Cerebellar nuclear complex (tissue), 1 donor: ENCODE results near the gene CD48.
"Not testable (repeated sequence)": the region's sequence is repeated elsewhere in the genome, so short reads cannot be mapped to it uniquely, and the experiment has no call there.

ENCODE experiments used
- DNase-seq, 2 experiments: peaks; one replicate each; lab custom pipeline; 2025; lab: John Stamatoyannopoulos, UW

Gene CD48

DNA sequence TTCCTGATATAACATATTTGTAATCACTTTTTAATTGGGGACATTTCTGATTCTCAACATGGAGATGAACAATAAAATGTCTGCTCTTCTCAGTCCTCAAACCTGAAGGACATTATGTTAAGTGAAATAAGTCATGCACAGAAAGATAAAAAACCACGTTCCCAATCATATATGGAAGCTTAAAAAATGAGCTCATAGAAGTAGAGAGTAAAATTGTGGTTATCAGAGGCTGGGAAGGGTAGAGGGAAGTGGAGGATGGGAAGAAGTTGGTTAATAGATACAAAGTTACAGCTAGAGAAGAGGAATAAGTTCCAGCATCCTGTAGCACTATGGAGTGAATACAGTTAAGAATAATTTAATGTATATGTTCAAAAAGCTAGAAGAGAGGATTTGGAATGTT lies 1.5 kb upstream of the CD48 start:
- no peak for DNase-seq

DNA sequence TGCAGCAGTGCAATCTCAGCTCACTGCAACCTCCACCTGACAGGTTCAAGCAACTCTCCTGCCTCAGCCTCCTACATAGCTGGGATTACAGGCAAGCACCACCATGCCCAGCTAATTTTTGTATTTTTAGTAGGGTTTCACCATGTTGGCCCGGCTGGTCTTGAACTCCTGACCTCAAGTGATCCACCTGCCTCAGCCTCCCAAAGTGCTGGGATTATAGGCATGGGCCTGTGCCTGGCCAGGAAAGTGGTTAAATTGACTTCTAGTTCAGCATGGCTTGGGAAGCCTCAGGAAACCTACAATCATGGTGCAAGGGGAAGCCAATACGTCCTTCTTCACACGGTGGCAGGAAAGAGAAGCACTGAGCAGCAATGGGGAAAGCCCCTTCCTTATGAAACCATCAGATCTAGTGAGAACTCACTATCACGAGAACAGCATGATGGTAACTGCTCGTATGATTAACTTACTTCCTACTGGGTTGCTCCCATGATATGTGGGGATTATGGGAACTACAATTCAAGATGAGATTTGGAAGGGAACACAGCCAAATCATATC lies 981 bp upstream of the CD48 start:
- not testable (repeated sequence) for DNase-seq

DNA sequence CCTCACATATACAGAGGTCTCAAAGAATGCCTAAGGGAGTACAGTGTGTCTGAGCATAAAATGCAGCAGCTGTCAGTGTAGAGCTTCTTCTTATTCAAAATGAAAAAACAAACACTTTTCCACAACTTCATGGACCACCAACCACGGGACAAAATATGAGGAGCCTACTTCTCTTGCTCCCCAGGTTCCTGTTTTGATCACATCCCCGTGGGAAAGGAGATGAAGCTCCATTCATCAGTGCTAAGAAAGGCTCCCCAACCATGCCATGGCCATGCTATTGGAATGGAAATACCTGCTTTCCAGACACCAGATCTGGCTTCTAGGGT lies 383 bp downstream of the CD48 start:
- no peak for DNase-seq

DNA sequence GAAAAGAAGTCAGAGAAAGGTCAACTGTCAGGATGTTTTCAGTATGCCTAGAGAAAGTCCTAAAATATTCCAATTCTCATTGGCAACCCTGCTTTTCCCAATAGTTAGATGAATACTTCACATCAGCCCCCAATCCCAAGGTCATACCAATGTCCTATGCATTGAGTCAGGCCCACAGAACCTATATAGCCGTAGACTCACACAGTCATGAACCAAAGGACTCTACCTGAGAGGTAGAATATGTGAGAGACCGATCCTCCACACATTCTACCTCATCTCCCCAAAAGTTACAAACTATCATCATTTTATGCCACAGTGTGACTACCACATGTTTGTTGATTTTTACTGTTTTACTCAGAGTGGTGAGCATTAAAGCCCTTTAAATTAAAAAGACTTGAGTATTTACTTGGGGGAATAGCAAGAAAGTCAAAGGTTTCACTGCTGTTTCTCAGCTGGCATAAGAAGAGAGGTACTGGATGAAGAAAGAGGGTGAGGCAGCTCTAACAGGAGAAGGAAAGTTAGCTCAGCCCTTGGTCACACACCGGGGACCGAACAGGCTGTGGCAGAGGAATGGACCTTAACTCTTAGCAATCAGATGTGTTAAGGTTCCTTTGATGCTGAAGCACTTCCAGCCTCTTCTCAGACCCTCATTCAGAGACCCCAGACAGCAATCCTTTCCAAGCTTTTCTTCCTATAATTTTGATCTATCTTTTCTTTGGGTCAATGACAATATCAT lies 937 bp downstream of the CD48 start:
- DNase-seq: no peak

DNA sequence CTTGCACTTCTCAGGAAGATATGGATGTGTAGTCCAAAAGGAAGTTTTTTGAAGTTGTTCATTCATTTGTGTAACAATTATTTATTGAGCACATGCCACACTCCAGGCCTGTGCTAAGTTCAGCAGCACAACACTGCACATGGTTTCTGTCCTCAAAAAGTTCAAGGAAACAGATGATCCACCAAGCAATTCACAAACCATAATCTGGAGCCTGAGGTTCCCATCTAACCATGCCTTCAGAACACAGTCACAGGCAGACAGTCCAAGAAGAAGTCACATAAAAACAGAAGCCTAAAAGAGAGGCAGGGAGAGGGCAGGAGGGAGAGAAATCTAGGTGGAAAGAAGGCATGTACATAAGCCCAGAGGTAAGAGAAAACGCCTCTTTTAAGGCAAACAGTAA lies 1.9 kb downstream of the CD48 start:
- DNase-seq: no peak

DNA sequence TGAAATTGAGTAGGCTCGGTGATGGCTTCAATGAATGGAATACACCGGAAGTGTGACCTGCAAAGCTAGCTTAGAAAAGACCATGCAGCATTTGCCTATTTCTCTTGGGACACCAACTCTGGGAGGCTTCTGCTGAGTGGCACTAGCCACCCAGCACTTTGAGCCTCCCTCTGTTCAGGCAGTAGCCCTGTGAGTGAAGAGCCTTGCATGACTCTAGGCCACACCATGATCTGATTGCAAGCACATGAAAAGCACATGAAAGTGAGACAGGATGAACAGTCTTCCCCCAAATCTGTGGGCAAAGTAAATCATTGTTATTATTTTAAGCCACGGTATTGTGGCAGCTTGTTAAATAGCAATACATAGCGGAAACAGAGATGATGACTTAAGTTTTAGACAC lies 2.8 kb downstream of the CD48 start:
- DNase-seq: no peak

DNA sequence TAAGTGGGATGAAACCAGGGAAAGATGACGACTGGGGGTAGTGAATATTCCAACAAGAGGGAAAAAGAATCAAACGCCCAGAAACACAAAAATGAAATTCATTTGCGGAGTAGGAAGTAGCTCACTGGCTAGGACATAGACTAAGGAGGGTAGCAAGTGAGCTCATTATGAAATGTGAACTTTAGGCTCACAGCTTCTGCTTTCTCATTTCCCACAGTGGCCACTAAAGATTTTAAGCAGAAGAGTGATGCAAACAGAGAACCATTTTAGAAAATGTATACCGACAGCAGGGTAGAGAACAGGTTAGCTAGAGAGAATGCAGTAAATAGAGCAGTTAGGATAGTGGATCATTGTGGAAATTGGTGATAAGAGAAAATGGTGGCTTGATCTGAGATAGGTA lies 3.5 kb downstream of the CD48 start:
- DNase-seq: no peak

DNA sequence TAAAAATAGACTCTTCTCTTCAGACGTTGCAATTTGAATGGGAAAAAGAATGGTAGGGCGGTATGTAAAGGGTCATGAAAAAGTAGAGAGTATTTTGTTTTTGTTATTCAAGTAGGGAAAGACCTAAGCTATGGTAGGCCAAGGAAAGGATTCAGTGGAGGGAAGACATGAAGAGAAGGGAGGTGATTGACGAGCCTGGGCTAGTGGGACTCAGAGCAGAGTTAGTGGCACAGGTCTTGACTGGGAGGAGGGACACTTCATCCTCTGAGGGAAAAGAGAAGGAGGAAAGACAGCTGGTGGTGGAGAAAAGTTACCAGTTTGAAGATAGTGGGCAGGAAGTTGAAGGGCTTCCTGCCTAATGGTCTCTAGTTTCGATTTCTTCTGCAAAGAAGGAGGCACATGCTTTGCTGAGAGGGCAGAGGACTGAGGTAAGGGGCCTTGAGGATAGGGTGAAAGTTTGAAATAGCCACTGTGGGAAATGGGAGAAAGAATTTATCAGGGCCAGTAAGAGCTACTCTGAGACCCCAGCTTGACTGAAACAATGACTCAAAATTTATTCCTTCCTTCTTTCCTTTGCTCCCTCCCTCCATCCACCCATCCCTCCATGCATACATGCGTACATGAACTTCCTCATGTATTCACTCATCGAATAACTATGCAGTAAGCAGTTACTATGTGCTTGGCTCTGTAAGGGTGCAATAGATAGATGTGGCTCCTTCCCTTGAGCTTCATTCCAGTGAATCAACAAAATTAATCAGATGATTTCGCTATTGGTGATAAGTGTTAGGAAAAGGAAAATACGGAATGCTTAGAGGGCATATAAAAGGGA lies 4.2 kb downstream of the CD48 start:
- no peak for DNase-seq

DNA sequence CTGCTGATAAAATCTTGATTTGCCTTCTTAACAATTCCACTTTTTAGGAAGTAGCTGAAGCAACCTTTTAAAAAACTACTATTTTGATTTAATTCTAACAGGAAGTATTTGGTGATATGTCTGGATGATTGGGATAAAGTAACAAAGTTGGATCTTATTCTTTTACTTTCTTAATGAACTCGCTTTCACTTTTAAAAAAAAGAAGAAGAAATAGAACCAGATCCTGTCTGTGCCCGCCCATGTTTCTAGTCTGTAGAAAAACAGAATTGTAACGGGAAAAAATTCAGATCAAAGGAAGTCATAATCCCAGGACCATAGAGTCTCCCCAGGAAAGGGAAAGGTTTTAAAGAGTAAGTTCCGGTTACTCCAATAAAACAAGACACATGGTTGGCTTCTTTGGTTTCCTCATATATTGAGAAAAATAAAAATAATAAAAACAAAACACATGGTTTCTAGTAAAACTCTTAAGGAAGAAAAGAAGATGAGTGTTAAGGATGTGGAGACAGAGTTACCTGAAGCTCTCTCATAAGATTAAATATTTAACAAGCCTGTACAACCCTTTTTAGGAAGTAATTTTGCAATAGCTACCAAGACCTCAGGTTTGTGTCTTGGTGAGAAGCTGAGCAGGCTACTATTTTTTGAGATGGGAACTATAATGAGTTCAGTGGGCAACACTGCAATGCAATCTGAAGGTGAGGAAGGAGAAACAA lies 4.9 kb downstream of the CD48 start:
- DNase-seq: no peak

DNA sequence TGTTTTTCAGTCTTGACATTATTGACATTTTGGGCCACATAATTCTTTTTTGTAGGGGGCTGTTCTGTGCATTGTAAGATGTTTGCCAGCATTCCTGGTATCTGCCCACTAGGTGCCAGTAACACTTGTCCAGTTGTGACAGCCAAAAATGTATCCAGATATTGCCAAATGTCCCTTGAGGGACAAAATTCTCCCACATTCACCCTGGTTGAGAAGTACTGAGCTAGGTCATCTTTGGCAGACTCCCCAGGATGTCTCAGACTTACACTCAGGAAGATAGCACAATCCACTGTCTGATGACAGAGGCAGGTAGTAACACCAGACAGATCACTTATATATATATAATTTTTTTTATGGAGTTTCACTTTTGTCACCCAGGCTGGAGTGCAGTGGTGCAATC lies 5.9 kb downstream of the CD48 start:
- DNase-seq: no peak

DNA sequence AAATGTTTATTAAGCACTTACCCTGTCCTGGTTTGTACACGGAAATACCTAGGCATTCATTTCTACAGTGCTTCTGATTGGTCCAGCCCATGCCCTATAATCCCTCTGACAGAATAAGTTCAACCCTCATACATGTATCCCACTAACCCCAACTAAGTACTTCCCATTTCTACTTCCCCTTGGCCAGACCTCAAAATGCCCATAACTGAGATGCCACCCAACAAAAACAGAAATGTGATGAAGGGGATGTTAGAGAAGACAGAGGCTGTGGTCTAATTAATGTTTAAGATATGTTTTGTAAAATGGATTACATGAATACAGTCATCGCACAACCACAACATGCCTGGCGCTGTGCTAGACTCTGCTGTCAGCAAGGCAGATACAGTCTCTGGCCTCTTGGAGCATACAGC lies 6.4 kb downstream of the CD48 start:
- not testable (repeated sequence) for DNase-seq

DNA sequence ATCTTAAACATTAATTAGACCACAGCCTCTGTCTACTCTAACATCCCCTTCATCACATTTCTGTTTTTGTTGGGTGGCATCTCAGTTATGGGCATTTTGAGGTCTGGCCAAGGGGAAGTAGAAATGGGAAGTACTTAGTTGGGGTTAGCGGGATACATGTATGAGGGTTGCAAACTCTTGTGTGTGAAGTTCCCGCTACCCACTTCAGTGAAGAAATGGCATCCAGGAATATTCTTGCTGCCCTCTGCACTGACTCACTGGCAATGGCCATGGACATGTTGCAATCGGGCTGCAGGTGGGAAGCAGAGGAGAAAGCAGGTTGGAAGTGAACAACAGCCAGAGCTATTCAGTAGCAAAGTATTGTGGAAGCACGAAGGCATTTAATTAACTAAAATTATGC lies 7.4 kb downstream of the CD48 start:
- DNase-seq: no peak

DNA sequence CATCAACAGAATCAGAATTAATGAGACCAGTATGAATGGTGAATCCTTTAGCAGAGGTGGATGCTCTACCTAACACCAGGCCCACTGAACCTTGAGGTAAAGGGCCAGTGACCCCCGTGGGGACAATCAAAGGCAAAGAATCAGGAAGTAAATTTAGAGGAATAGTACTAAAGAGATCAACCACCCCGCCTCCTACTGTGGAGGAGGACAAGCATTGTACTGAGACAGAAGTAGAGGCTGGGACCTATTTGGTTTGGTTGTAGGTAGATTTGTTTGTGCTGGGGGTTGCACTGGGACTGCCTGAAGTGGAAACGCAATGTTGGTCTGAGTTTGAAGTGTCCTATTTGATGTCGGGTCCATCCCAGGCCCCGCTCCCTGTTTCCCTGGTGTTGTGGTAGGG lies 9.5 kb downstream of the CD48 start:
- DNase-seq: no peak

DNA sequence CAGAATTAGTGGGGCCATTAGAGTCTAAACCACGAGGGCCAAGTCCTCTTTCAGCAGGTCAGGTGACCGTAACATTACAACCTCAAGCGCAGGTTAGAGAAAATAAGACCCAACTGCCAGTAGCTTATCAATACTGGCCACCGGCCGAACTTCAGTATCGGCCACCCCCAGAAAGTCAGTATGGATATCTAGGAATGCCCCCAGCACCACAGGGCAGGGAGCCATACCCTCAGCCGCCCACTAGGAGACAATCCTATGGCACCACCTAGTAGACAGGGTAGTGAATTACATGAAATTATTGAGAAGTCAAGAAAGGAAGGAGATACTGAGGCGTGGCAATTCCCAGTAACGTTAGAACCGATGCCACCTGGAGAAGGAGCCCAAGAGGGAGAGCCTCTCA lies 19.2 kb downstream of the CD48 start:
- not testable (repeated sequence) for DNase-seq

DNA sequence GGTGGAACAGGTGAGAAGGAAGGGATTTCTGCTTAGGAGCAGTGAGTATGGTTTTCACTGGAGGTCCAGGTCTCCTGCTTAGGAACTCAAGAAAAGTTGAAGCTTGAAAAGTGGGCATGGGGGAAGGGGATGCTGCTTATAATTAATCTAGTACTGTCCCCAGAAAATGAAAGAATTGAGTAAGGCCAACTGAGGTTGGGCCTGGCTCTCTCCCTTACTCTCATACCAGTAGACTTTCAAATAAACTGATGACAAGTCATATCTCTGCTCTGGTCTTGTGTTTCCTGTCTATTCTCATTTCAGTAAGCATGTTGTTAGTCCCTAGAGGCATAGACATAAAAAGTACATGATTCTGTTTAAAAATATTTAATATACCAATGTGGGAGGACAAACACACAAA lies 26.4 kb downstream of the CD48 start:
- no peak for DNase-seq

DNA sequence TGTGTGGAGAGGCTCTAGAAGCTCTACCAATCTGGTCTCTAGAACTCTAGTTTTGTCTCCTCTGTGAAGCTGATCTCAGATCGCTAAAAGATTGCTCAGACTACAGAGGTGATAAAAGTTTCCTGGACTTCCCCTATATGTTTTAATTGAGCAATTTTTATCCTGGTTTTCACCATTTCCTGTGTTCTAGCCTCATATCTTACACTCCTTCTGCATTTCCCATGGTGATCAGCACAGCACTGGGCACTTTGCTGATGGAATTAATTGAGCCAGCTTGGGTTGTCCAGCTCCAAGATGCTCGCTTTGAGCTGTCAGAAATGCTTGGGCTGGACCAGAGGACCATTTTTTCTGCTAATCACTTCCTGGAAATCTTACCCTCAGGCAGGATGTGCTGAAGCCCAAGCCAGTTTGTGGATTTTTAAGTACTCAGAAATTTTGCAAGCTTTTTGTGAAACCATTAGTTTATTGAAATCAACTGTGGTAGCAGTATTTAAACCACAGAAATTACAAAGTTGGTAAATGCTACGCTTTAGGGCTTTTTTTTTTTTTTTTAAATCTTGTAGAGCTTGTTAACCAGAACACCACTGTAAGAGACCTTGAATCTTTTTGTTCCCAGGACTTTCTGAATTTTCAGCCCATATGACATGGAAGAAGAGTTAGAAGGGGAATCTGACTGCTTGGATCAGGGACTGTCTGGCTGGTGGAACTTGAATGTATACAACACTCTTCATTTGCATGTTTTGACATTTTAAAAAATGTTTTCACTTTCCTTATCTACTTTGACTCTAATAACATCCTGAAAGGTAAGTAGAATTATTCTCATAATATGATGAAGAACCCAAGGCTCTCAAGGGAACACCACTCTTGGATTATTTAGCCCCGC lies 28.4 kb downstream of the CD48 start:
- DNase-seq: no peak

DNA sequence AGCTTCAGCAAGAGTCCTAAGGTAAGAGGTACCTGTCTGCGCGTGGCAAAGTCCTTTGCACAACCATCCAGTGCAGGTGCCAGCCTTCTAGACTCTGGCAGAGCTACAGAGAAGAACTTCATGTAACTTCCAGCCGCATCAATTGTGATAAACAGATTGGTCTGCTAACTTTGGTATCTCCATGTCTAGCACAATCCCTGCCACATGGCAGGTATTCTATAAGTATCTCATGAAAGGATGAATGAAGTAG lies 29.8 kb downstream of the CD48 start:
- no peak for DNase-seq

DNA sequence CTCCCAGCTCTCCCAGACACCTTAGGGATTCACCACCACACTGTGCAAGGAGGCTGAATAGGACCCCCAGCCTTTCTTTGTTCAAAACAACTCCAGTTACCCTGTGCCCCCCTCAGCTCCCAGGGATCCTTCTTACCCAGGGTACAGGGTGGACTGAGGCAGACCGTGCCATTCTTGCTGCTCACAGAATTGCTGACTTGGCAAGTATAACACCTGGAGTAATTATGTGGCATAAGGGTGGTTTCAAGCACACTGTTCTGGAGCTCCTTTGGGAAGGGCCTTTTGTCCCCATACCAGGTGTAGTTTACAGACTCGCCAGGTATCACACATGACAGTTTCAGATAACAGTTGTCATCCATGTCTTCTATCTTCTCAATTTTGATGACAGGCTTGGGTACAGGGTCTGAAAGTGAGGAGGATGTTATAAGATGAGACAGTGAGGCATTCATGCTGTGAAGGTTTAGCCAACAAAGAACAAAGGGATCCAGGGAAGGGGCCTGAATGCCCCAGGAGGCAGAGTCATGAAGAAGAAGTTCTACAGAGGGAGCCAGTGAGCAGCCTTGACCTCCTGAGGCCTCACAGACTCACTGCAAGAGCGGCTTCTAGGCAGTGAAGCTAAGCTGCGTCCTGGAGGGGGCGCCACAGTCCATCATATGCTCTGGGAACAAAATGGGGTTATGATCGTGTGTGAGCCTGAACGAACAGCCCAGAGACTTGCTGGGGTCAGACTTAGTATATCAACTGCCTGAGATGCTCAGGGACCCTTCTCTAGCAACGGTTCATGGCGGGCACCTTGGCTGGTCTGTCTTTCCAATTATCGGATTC lies 30.3 kb downstream of the CD48 start:
- no peak for DNase-seq

DNA sequence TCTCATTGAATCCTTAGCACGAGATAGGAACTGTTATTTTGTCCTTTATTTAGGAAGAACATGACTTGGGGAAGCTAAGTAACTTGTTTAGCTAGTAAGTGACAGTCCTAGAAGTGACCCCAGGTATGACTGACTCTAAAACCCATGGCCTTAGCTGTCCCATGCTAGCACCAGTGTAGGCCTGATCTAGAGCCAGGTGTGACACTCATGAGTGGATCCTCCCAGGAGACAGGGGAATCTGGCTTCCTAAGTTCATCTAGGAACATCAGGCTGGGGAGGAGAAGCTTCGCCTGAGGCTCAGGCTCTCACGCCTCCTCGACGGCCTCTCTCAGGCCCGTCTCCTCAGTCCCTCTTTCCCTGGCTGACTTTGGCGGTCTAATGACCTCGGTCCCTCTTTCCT lies 31.2 kb downstream of the CD48 start:
- no peak for DNase-seq

DNA sequence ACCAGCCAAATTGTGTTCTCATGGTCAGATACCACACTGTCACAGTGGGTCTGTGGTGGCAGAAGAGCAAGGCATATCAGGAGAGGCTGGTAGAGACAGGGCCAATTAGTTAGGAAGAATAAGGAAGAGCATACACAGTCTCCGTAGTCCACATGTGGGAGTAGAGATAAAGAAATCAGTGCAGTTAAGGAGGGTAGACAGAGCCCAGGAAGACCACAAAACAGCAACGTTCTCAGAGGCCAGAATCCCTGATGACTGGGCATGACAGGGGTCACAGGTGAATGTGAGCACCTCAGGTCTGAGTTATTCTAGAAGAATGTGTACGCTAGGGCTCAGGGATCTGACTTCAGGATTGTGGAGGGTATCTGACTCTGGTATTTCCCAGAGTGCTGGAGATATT lies 31.7 kb downstream of the CD48 start:
- DNase-seq: no peak
